OCI-LY1 (cell line): ENCODE results near the gene NHLH2.

Source experiments
- H2AFZ ChIP-seq: fragments of 200-600 bp; sonication (generic), shearing (Covaris generic); 2 replicates; pipeline ENCODE4 v1.6.0; 2014; ENCODE audit warnings: antibody characterized with exemption, mild to moderate bottlenecking, low read length
- H3F3A ChIP-seq: fragments of 200-600 bp; sonication (generic), shearing (Covaris generic); 2 replicates; pipeline ENCODE4 v1.6.0; 2014; ENCODE audit warnings: mild to moderate bottlenecking, antibody characterized with exemption, low read length, moderate library complexity; ENCODE audit not compliant: insufficient read depth
- H3K27ac ChIP-seq: fragments of 200-600 bp; sonication (generic); 2 replicates; pipeline ENCODE4 v1.5.1; 2014; ENCODE audit warnings: low read length, mixed run types, mild to moderate bottlenecking, low read depth; ENCODE audit not compliant: poor library complexity, severe bottlenecking
- H3K27me3 ChIP-seq: fragments of 200-600 bp; sonication (generic); 2 replicates; pipeline ENCODE4 v1.6.0; 2014; ENCODE audit warnings: antibody characterized with exemption, mild to moderate bottlenecking, low read length, moderate library complexity; ENCODE audit not compliant: insufficient read depth
- H3K36me3 ChIP-seq: fragments of 200-600 bp; sonication (generic); 2 replicates; pipeline ENCODE4 v1.6.1; 2014; ENCODE audit warnings: mild to moderate bottlenecking, antibody characterized with exemption, low read length, moderate library complexity, mixed read lengths; ENCODE audit not compliant: insufficient read depth
- H3K4me1 ChIP-seq: fragments of 200-600 bp; sonication (generic); 2 replicates; pipeline ENCODE4 v1.5.1; 2014; ENCODE audit warnings: mild to moderate bottlenecking, low read length, moderate library complexity; ENCODE audit not compliant: insufficient read depth, severe bottlenecking
- H3K4me2 ChIP-seq: fragments of 200-600 bp; sonication (generic), shearing (Covaris generic); 2 replicates; pipeline ENCODE4 v1.6.1; 2014; ENCODE audit warnings: low read length
- H3K4me3 ChIP-seq: fragments of 200-600 bp; sonication (generic); 2 replicates; pipeline ENCODE4 v1.5.1; 2014; ENCODE audit warnings: low read length, low read depth, mild to moderate bottlenecking, mixed read lengths; ENCODE audit not compliant: poor library complexity, severe bottlenecking
- H3K79me2 ChIP-seq: fragments of 200-600 bp; shearing (Covaris generic); 2 replicates; pipeline ENCODE4 v1.6.1; 2016; ENCODE audit warnings: mixed run types, low read length, mixed read lengths; ENCODE audit not compliant: insufficient read depth
- H3K9ac ChIP-seq: fragments of 200-600 bp; sonication (generic), shearing (Covaris generic); 2 replicates; pipeline ENCODE4 v1.6.1; 2014; ENCODE audit warnings: mild to moderate bottlenecking, low read length, mixed read lengths
- H3K9me2 ChIP-seq: fragments of 200-600 bp; sonication (generic), shearing (Covaris generic); 2 replicates; pipeline ENCODE4 v1.6.1; 2014; ENCODE audit warnings: low read depth, mild to moderate bottlenecking, low read length, mixed read lengths
- H3K9me3 ChIP-seq: fragments of 200-600 bp; shearing (Covaris generic); 2 replicates; pipeline ENCODE4 v1.6.1; 2014; ENCODE audit warnings: low read length, mixed read lengths
- H4K20me1 ChIP-seq: fragments of 200-600 bp; sonication (generic), shearing (Covaris generic); 2 replicates; pipeline ENCODE4 v1.6.0; 2016; ENCODE audit warnings: mild to moderate bottlenecking, low read length; ENCODE audit not compliant: insufficient read depth
- EZH2 ChIP-seq: fragments of 200-600 bp; sonication (generic), shearing (Covaris generic); IDR thresholded peaks from 2 replicates; pipeline ENCODE4 v1.8.0; 2017; ENCODE audit warnings: borderline replicate concordance, mixed run types, mild to moderate bottlenecking, antibody characterized with exemption, low read length, moderate library complexity, mixed read lengths
- TF ChIP-seq, protein P1 (sequence below): fragments of 200-600 bp; sonication (generic), shearing (Covaris generic); IDR thresholded peaks from 2 replicates; pipeline ENCODE4 v1.5.1; 2017; ENCODE audit warnings: mild to moderate bottlenecking, antibody characterized with exemption, low read length, moderate library complexity, mixed read lengths

NHLH2 gene

DNA sequence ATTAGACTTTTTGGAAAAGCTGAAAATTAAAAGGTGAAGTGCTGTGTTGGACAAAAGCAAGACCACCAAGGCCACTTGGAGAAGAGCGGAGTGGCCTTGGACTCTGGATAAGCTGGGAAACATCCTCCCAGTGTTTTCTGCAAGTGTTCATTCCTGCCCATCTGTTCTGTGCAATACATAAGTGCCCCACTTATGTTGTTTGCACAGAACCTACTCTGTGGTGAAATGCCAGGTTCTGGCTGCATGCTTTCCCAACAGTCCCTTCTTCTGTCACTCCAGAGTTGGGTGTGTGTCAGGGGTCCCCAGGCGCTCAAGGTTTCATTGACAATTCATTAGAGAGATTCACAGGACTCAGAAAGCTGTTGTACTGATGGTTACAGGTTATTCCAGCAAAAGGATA is 30.3 kb downstream of the NHLH2 start:
- no peak overlapping the region for H3K27ac ChIP-seq
- no peaks in the 10 kb centered on the region for H3K9me2 ChIP-seq
- TF ChIP-seq, protein P1, sequence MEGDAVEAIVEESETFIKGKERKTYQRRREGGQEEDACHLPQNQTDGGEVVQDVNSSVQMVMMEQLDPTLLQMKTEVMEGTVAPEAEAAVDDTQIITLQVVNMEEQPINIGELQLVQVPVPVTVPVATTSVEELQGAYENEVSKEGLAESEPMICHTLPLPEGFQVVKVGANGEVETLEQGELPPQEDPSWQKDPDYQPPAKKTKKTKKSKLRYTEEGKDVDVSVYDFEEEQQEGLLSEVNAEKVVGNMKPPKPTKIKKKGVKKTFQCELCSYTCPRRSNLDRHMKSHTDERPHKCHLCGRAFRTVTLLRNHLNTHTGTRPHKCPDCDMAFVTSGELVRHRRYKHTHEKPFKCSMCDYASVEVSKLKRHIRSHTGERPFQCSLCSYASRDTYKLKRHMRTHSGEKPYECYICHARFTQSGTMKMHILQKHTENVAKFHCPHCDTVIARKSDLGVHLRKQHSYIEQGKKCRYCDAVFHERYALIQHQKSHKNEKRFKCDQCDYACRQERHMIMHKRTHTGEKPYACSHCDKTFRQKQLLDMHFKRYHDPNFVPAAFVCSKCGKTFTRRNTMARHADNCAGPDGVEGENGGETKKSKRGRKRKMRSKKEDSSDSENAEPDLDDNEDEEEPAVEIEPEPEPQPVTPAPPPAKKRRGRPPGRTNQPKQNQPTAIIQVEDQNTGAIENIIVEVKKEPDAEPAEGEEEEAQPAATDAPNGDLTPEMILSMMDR = no peak
- no peak for TF ChIP-seq EZH2
- no peaks in the 10 kb centered on the region for H3K36me3 ChIP-seq
- H3K27me3 ChIP-seq = no peaks in the 10 kb centered on the region
- H3K79me2 ChIP-seq = no peaks in the 10 kb centered on the region
- H3K4me2 ChIP-seq = no peak overlapping the region
- no peak overlapping the region for H2AFZ ChIP-seq
- no peaks in the 10 kb centered on the region for H3K4me1 ChIP-seq
- H3K9ac ChIP-seq = no peak overlapping the region
- H3K4me3 ChIP-seq = no peak overlapping the region
- H3F3A ChIP-seq = no peaks in the 10 kb centered on the region
- no peaks in the 10 kb centered on the region for H4K20me1 ChIP-seq
- no peaks in the 10 kb centered on the region for H3K9me3 ChIP-seq

GRCh38 chr1:115809847-115810246 is 31.1 kb downstream of the NHLH2 start:
- no peaks in the 10 kb centered on the region for H3K9me2 ChIP-seq
- TF ChIP-seq EZH2 = no peak
- TF ChIP-seq, protein P1 = no peak
- H3K9ac ChIP-seq = no peak overlapping the region
- no peaks in the 10 kb centered on the region for H3K4me1 ChIP-seq
- H3K4me3 ChIP-seq = no peak overlapping the region
- no peaks in the 10 kb centered on the region for H3K27me3 ChIP-seq
- H4K20me1 ChIP-seq = no peaks in the 10 kb centered on the region
- no peaks in the 10 kb centered on the region for H3K36me3 ChIP-seq
- H3K4me2 ChIP-seq = no peak overlapping the region
- H3K9me3 ChIP-seq = no peaks in the 10 kb centered on the region
- H3K79me2 ChIP-seq = no peaks in the 10 kb centered on the region
- H2AFZ ChIP-seq = no peak overlapping the region
- H3K27ac ChIP-seq = no peak overlapping the region
- no peaks in the 10 kb centered on the region for H3F3A ChIP-seq

DNA sequence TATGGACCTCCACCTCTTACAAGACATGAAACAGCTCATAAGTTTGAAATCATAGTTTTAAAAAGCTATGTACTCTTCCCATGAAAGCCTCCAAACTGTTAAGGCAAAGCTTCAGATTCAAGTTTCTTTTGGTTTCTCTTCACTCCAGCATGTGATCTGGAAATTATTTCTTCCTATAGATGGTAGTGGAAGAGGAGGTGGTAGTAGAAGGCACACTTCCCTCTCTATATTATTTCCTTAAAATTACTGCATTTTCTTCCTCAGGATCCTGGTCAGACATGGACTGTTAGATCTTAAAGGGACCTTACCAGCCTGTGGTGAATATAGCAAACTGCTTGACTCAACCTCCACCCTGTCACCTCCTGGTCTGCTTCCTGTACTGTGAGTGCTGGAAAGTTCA is 31.9 kb downstream of the NHLH2 start:
- no peak overlapping the region for H3K4me3 ChIP-seq
- no peaks in the 10 kb centered on the region for H3F3A ChIP-seq
- H3K9ac ChIP-seq = no peak overlapping the region
- H3K27me3 ChIP-seq = no peaks in the 10 kb centered on the region
- H3K4me2 ChIP-seq = no peak overlapping the region
- H3K9me3 ChIP-seq = no peaks in the 10 kb centered on the region
- no peaks in the 10 kb centered on the region for H3K79me2 ChIP-seq
- no peak overlapping the region for H2AFZ ChIP-seq
- H3K9me2 ChIP-seq = no peaks in the 10 kb centered on the region
- TF ChIP-seq, protein P1 = no peak
- no peaks in the 10 kb centered on the region for H4K20me1 ChIP-seq
- no peak overlapping the region for H3K27ac ChIP-seq
- H3K4me1 ChIP-seq = no peaks in the 10 kb centered on the region
- H3K36me3 ChIP-seq = no peaks in the 10 kb centered on the region
